HG03108 (cell line): ENCODE data around the gene TSPAN9.

Experiments used
- ATAC-seq: cut with Tn5 transposase; IDR thresholded peaks from one replicate; pipeline ENCODE4 v1.9.1; 2021; ENCODE audit warnings: moderate library complexity; ENCODE audit not compliant: unreplicated experiment

The TSPAN9 gene

DNA sequence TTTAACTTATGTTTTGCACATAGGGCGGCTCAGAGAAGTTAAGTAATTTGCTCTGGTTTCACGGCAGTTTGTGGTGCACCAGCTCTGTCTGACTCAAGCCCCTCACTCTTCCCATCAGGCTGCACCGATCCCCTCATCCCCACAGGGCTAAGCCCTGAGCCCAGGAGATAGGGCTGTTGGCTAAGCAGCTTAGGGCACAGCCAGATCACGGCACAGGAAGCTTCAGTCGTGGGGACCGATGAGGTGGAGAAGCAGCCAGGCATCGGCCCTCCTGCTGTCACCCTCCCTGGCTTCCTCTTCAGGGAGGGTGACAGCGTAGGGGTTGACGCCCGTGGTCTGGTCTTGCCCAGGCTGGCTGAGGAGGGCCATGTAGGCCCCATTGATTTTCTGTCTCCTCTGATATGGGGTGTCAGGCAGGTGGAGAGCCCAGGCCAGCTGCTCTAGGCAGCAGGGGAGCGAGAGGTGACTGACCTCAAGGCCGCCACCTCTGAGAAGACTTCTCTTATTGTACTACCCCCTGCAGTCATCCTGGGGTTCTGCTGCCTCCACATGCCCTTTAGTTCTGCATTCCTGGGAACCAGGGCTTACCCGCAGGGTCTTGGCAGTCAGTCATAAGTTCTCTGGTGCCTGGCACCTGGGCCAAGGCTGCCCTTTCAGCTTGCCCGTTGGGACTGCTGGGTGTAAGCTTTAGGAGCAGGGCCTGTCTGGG, 166.4 kb downstream of the TSPAN9 start:
- no peak for ATAC-seq

DNA sequence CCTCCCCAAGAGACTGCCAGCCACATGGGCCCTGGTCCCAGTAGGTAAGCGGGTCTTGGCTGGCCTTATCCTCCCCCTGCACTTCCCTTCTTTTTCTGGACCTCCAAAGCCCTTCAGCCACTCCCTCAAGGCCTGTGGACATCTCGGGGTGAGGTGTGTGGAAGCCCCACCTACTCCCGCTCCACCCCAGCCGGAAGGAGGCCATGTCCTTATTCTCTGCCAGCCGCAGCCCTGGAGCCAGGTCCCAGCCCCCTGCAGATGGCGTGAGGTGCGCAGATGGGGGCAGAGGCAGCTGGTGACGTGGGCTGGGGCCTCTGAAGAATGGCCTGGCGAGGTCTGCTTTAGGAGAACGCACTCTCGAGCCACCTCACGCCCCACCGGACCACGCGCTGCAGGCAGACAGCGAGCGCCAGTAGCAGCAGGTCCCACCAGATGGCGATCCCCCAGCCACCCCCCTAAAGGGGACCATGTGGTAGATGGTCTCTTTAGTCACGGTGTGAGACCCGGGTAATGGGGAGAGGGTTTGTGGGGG, 167.1 kb downstream of the TSPAN9 start:
- no peak for ATAC-seq

DNA sequence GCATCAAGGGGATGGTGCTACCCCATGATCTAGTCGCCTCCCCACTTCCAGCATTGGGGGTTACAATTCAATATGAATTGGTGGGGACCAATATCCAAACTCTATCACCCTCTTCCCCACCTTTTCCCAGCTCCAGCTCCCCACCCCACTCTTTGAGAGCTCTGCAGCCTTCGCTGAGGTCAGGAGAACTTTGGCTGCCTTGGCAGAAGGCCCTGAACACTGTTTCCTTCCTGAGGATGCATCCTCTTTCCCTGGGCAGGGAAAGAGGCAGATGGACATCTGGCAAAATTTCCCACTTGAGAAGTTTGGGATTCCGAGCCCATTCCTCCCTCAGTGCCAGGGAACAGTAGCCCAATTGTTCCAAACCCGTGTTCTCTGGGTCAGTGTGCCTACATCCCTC, 169.1 kb downstream of the TSPAN9 start:
- ATAC-seq, result no peak

DNA sequence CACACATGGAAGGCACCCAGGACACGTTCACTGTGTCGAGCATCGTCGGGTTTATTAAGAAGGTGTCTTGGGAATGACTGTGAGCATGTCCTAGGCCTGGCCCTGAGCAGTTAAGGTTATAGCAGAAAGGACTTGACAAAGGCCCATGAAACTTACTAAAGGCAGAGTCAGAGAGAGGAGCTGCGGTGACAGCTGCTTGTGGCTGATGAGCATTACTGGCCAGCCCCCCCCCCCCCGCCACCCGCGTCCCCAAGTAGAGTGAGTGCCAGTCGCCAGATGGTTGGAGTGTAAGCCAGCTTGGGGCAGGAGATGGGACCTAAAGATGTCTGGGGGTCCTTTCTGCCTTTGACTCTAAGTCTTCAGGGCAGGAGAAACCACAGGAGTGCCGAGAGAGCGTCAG, 169.9 kb downstream of the TSPAN9 start:
- ATAC-seq, result no peak

DNA sequence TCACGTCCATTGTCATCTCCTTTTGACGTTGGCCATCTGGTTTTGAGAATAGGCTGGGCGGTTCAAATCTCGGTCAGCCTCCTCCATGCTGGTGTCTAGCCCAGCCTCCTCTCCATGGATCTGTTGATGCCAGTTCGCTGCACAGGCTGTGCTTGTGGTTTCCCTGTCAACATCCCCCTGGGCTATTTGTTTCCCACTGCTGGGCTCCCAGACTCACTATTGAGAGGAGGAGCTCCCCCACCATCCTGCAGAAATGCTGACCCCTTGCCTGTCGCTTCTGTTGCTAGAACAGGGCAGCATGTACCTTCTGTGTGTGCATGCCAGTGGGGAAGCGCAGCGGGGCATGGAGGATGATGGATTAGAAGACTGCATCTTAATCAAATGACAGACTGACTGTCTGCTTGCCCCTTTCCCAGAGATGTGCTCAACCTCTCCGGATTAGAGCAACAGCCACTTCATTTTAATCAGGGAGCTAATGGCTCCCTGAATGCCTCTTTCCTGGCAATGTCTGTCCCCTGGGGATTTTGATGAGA, 170.5 kb downstream of the TSPAN9 start:
- no peak for ATAC-seq

DNA sequence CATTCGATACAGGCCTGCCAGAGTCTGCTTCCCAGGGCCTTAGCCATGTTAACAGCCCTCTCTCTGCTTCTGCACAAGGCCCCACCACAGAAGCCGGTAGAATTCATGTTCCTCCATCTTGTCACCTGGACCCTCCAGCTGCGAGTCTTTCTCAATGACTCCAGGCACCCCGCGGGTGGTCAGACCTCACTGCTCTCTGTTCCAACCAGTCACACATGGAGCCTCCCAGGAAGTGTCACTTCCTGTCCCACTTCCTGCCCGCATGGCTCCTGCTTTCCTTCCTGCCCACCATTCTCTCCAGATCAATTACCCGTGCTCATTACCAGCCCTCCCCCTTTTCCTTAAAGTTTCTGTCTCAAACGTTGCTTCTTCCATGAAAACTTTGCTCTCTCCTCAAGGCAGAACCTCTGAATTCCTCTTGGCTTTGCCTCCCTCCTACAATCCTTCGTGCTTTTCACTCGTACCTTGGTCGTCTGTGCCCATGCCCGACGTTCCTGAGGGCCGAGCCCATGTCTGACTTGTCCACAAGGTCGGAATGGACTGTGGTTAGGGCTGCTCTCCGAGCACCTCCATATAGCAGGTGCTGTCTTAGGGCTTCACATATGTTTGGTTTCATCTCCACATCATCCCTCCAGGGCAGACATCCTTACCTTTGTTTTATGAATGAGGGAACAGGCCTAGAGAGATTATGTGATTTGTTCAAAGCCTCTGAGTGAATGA, 172.1 kb downstream of the TSPAN9 start:
- no peak for ATAC-seq

DNA sequence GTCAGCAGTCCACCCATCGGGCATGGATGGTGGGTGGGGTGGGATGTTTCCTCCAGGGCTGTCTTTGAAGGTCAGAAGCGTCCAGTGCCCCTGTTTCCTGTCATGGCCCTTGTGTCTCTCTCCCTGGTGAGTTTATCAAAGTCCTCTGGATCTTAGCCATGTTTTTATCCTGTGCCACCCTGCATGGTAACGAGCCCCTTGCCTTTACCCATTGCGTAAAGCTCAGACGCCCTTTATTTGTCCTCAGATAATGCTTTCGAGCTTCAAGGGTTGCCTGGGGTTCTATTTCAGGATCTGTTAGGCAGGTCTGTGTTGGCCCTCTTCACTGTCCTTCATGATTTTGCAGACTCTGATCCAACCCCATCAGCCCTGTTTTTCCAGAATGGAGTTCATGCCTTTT, 172.9 kb downstream of the TSPAN9 start:
- no peak for ATAC-seq

DNA sequence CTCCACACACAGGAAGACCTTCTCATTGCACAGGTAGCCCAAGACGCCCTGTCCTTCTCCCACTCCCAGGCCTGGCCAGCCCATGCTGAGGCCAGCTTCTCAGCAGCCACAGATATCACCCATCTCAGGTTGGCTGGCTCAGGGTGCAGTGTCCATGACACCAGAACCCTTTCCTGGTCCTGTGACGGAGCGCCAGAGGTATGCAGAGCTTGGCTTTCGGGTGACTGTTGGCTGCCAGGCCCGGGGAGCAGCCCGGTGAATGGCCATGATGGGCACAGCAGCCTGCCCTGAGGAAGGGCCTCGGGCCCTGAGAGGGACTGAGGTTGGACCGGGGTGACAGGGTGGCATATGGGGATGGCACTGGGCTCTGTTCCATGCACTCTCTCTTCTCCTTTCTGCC, 173.4 kb downstream of the TSPAN9 start:
- ATAC-seq, result no peak

DNA sequence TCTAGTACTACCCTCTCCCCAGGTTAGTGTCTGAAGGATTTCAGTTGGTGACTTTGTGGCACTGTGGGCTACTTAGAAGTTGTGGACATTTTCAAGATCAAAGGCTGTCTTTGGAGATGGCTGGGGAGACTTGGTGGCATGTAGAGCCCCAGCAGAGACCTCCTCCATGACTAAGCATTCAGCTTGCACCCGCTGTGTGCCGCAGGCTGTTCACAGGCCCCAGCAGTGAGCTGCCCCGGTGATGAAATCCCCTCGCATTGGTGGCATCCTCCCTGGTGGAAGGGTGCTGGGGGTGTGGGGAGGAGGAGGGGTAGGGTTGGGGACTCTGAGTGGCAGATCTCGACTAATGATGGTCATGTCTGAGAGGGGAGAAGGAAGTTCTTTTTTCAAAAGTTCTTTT, 173.9 kb downstream of the TSPAN9 start:
- ATAC-seq, result no peak

DNA sequence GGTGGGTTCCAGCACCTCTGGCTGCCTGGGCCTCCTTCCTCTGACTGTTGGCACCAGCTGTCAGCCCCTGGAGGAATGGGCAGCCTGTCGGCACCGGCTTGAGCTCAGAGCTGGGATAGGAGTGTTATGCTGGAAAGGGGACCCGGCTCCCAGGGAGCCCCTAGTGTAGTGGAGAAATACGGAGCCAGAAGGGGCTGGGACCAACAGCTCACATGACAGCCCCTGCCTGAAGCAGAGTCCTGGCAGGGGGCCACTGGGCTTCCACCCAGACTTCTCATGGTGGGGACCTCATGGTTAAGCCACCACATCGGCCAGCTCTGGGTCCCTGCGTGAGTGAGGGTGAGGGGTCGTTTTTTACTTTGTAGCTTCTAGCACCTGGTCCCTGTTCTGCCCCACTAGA, 174.5 kb downstream of the TSPAN9 start:
- ATAC-seq, result no peak

DNA sequence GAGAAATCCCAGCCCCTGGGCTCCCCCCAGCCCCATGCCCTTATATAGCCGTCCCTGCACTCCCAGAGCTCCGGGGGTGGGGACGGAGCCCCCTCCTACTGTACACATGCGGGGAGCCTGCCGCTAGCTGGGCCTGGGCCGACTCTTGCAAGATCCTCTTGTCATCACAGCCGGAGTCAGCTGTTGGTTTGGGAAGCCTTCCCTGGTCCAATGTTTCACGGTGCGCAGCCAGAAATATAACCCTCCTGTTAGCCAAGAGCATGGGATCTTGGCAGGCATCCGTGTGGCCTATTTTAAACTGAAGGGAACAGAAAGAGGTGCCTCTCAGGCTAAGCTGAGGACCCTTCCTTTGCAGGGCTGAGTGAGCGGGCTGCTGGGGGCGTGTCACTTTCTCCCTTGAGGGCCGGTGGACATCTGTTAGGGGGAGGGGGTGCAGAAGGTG, 175.3 kb downstream of the TSPAN9 start:
- ATAC-seq, result no peak

DNA sequence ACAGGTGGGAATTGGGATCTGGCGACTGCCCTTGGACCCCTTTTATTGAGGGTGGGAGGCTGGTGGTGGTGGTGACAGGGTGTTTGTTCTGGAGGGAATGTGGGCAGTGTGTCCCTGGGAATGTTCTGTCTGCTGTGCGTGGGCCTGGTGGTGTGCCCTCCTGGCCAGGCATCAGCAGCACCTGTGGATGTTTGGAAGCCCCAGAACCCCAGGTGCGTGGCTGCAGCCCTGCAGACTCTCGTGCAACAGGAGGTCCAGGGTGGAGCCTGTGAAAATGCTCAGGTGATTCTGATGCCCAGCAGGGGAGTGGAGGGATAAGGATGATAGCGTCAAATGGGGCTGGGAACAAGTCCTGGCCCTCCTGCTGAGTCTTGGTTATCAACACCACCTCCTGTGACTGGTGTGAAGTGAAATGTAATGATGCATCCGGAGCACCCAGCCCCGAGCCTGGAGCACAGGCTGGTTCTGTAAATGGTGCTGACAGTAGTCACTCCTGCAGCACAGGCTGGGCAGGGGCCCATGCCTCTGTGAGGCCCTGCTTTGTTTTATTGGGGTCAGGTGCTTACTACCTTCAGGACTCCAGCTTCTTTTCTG, 176.6 kb downstream of the TSPAN9 start:
- no peak for ATAC-seq

DNA sequence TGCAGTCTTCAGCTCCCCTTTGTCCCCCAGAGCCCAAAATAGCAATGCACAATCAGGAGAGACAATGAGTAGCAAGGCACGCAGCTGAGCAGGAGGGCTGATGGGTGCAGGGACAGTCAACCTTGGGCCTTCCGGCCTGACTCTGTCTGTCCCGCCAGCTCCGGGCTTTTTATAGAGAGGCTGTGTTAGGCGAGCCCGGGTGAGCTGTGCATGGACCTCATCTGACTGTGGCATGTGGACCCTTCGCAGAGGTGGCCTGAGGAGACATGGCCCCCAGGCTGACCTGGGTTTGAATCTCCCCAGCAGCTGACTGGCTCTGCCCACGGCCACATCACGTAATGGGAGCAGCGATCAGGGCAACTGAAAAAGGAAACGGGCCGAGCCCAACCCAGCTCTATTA, 177.9 kb downstream of the TSPAN9 start:
- no peak for ATAC-seq

DNA sequence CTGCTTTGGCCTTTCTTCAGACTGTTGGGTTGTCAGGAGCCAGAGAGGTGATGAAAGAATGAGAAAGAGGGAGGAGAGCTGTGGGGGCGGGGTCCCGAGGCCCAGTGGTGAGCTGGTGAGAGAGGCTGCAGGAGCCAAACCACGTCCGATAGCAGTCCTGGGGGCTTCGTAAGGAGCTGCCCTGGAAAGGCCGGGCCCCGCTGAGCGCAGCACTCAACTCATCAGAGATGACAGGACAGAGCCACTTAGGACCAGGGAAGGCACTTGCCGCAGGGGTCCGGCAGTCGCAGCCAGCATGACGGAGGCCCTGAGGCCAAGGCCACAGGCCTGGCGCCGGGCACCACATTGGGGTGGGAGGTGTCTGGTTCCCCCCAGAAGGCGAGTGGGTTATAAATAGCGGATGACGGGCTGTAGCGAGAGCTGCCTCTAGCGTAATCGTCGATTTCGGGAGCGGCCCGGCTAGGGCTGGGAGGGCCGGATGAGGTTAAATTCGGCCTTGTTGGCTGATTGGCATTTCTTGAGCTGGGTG, 179.0 kb downstream of the TSPAN9 start:
- ATAC-seq, result no peak

DNA sequence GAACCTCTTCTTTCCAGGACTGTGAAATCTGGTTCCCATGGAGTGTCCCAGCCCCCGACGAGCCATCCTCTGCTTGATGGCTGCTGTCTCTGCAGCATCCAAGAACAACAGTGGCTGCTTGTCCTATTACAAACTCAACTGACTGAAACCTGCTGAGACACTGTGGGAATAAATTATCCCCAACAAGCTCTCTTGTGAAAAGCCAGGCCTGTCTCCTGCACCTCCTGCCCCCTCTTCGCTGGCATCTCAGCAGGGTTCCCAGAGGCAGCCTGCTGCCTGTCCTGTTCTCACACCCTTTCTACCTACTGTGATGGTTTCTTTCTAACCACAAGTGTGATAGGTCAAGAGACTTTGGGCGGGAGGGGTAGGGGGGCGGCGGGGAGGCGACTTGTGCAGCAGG, 180.2 kb downstream of the TSPAN9 start:
- ATAC-seq, result no peak

DNA sequence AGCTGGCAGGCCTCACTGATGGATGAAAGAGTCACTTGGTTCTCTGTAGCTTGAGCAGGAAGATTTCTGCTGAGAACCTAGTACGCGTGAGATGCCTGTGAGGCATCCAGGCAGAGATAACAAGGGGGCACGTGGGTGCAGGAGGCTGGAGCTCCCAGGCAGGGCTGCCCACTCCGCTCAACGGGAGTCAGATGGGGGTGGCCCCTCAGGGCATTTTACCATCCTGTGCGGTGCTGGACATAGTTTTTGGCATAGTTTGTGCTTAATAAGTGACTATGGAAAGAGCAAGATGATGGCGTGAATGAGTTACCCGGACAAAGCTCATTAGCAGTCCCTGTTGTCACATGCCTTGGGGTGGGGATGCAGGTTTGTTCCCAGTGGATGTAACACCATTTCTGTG, 182.8 kb downstream of the TSPAN9 start:
- no peak for ATAC-seq

DNA sequence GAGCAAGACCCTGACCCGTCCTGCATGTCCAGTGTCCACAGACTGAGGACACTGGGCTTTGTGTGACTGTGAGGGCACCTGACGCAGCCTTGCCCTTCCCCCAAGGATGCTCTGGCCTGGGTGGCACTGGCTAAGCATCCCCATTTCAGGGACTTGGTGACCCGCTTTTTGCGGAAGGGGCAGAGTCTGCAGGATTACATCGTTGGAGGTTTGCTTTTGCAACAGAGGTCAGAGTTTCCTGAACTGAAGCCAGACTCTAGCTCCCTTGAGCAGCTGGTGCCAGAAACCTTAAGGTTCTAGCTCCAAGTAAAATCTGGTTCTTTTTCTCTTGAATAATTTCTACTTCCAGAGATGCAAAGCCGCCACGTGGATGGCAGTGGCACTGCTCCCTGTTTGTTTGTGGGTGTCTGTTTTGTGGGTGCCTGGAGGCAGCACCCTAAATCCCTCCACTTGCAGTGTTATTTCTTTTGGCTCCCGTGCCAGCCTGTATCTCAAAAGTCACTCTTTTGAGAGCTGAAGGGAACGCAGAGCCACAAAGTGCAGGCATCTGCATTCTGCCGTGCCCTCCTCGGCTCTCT, 184.7 kb downstream of the TSPAN9 start:
- ATAC-seq, result no peak

DNA sequence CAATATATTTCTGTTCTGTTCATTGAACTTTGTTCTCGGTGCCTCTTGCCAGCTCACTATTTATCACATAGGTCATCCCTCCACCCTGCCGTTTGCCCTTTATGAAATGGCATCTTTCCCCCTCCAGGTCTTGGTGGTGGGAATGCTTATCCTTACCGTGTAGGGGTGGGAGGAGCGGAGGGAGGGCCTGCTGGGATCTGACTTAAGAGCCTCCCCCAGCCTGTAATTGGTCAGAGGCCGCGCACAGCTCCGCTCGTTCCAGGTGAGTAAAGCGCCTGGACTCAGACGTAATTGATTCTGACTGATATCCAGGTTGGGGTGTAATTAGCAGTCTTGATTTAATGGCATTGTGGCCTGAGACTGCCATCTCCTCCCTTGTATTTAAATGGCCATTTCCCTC, 185.3 kb downstream of the TSPAN9 start:
- ATAC-seq, result no peak

DNA sequence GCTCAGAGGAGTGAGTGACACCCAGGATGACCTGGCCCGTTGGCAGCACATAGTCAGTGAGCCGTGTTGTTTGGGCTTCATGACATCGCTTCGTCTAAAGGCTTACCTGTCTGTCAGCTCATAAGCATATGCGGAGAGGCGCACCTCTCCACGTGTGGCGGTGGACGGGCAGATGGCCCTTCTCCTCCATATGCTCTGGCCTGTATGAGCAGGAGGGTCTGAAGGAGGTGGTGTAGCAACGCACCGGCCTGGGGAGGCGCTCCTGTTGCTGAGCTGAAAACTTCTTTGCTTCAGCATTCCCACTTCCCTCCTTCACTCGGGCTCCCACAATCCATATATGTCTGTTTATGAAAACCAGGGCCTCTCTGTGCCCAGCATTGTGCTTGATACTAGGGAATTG, 186.1 kb downstream of the TSPAN9 start:
- no peak for ATAC-seq

DNA sequence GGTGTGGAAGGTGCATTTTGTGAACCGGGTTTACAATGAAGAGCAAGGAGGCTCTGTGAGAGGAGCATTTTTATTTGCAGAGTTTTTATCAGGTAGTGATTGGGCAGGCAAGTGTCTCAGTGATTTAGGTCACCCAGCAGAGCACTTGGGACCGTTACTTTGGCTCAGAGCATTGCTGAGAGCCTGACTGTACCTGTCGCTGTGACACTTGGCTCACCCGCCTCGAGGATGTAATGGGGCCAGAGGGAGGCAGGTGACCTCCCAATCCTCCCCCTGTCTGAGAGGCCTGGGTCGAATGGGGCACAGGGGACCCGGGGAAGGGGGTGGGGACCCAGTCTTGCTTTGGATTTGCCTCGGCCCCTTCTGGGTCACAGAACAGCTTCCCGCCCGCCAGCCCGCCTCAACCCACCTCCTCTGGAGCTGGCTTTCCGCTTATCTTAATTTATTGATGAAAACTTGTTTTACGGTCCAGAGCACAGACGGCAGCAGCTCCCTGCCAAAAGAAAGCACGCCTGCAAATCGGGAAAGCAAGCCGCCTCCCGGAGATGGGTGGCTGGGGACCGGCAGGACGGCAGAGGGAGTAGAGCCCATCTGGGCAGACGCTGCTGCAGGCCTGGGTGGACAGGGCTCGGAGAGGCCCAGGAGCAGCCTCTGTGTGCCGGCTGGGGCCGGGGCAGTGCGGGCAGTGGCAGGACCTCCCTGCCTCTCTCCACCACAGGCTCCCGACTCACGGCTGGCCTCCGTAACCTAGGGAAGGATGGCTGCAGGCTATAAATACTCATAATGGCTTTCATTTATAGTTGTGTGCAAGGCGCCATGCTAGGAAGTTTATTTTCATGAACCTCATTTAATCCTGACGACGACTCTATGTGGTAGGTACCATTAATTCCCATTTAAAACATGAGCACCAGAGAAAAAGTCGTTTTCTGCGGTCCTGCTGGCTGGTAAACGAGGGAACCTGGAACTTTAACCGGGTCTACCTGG, 187.1 kb downstream of the TSPAN9 start:
- ATAC-seq, result no peak
